H1 (cell line): Measurements from ENCODE around the gene PASD1. TPM values are rescaled to one million over a fixed set of nuclear protein-coding genes. Genes with fewer than 3 reads are reported as not detected.

Experiments
- CTCF ChIA-PET: fragments of 300-600 bp; sonication (Branson Sonifier 250); formaldehyde crosslinking; loops from one replicate; lab custom pipeline; 2021; ENCODE audit not compliant: partially characterized antibody; lab: Charles Lee
- POLR2A ChIA-PET: fragments of 300-600 bp; sonication (Branson Sonifier 250); formaldehyde crosslinking; loops from one replicate; lab custom pipeline; 2021; ENCODE audit warnings: inconsistent platforms; ENCODE audit not compliant: partially characterized antibody; lab: Charles Lee
- DNase-seq, 2 experiments: peaks; one replicate each; pipeline versions ENCODE4 v3.0.0 to v3.0.0-alpha.2; 2010 to 2022; ENCODE audit warnings: low spot score in 2 of 2, low read depth in 1 of 2, mixed read lengths in 1 of 2
- FAIRE-seq: peaks from 2 replicates; lab custom pipeline; 2011; peaks lifted over from hg19 to GRCh38; lab: Jason Lieb, UNC
- H2AFZ ChIP-seq: 2 replicates; pipeline ENCODE4 v1.8.1; 2012; ENCODE audit warnings: low read length, inconsistent platforms
- H2AK5ac ChIP-seq: 2 replicates; pipeline ENCODE4 v1.6.1; 2013; ENCODE audit warnings: low read depth, low read length
- H2BK120ac ChIP-seq: replicated peaks from 2 replicates; pipeline ENCODE3; 2013; ENCODE audit warnings: low read depth, low read length, inconsistent platforms
- H2BK12ac ChIP-seq: 2 replicates; pipeline ENCODE4 v1.6.1; 2013; ENCODE audit warnings: low read depth, low read length
- H2BK15ac ChIP-seq: 2 replicates; pipeline ENCODE4 v1.6.1; 2013; ENCODE audit warnings: low read length
- H2BK20ac ChIP-seq: 2 replicates; pipeline ENCODE4 v1.6.1; 2013; ENCODE audit warnings: low read length
- H2BK5ac ChIP-seq: 2 replicates; pipeline ENCODE4 v1.6.1; 2013; ENCODE audit warnings: low read depth, low read length
- H3K14ac ChIP-seq: 2 replicates; pipeline ENCODE4 v1.6.1; 2013; ENCODE audit warnings: inconsistent platforms; ENCODE audit not compliant: insufficient read length
- H3K18ac ChIP-seq: 2 replicates; pipeline ENCODE4 v1.6.1; 2013; ENCODE audit warnings: low read length; ENCODE audit errors: extremely low read depth
- H3K23ac ChIP-seq: 2 replicates; pipeline ENCODE4 v1.6.1; 2013; ENCODE audit warnings: inconsistent platforms; ENCODE audit not compliant: insufficient read length
- H3K23me2 ChIP-seq: 2 replicates; pipeline ENCODE4 v1.6.1; 2013; ENCODE audit warnings: low read depth, low read length
- H3K27ac ChIP-seq: 2 replicates; pipeline ENCODE4 v1.6.1; 2011; ENCODE audit warnings: low read depth, low read length, inconsistent platforms
- H3K27me3 ChIP-seq, 4 experiments: replicated peaks in 1 of 4; 1 replicate in 1 of 4; 2 replicates in 3 of 4; pipeline versions ENCODE4 v1.6.1 to v1.8.1; 2011 to 2013; ENCODE audit warnings: low read length in 3 of 4, mild to moderate bottlenecking in 3 of 4, inconsistent platforms in 2 of 4, mixed read lengths in 2 of 4, moderate library complexity in 1 of 4; ENCODE audit not compliant: control insufficient read depth in 3 of 4, insufficient read depth in 3 of 4; ENCODE audit errors: extremely low read depth in 1 of 4
- H3K36me3 ChIP-seq, 4 experiments: 2 replicates each; pipeline versions ENCODE4 v1.6.1 to v1.8.1; 2011 to 2013; ENCODE audit warnings: mild to moderate bottlenecking in 4 of 4, low read length in 3 of 4, moderate library complexity in 2 of 4, control low read depth in 1 of 4, inconsistent platforms in 1 of 4; ENCODE audit not compliant: insufficient read depth in 4 of 4, control insufficient read depth in 2 of 4
- H3K4ac ChIP-seq: replicated peaks from 2 replicates; pipeline ENCODE3; 2013; ENCODE audit warnings: low read length, low read depth, mixed read lengths, inconsistent platforms; ENCODE audit not compliant: insufficient read length
- H3K4me1 ChIP-seq, 4 experiments: replicated peaks in 1 of 4; 1 replicate in 1 of 4; 2 replicates in 3 of 4; pipeline versions ENCODE4 v1.6.1 to v1.8.1; 2011 to 2013; ENCODE audit warnings: low read length in 3 of 4, inconsistent platforms in 2 of 4, mixed read lengths in 1 of 4; ENCODE audit not compliant: insufficient read depth in 4 of 4, control insufficient read depth in 3 of 4
- H3K4me2 ChIP-seq, 2 experiments: 2 replicates each; pipeline versions ENCODE4 v1.6.1 to v1.8.1; 2011 to 2013; ENCODE audit warnings: low read depth in 2 of 2, low read length in 2 of 2, control low read depth in 1 of 2, inconsistent platforms in 1 of 2, mild to moderate bottlenecking in 1 of 2; ENCODE audit not compliant: insufficient read depth in 1 of 2
- H3K4me3 ChIP-seq, 4 experiments: fragments of 200-600, 300-600 bp in 1 of 4; sonication (generic), shearing (Covaris generic), sonication (Bioruptor Twin) in 1 of 4; 2 replicates each; pipeline versions ENCODE4 v1.5.1 to v1.8.1; 2011 to 2016; ENCODE audit warnings: low read length in 4 of 4, low read depth in 3 of 4, control low read depth in 2 of 4, inconsistent platforms in 2 of 4, mild to moderate bottlenecking in 2 of 4, mixed read lengths in 1 of 4, moderate library complexity in 1 of 4; ENCODE audit not compliant: insufficient read depth in 2 of 4; ENCODE audit errors: extremely low read depth in 1 of 4
- H3K56ac ChIP-seq: replicated peaks from 2 replicates; pipeline ENCODE3; 2013; ENCODE audit warnings: low read depth, mild to moderate bottlenecking, mixed read lengths, low read length, inconsistent platforms; ENCODE audit not compliant: insufficient read length
- H3K79me1 ChIP-seq: 2 replicates; pipeline ENCODE4 v1.6.1; 2013; ENCODE audit warnings: low read depth, low read length, control low read depth
- H3K79me2 ChIP-seq, 2 experiments: 2 replicates each; pipeline versions ENCODE4 v1.6.1 to v1.8.1; 2012 to 2013; ENCODE audit warnings: low read length in 2 of 2, mild to moderate bottlenecking in 2 of 2, inconsistent platforms in 1 of 2; ENCODE audit not compliant: insufficient read depth in 2 of 2, control insufficient read depth in 1 of 2
- H3K9ac ChIP-seq, 4 experiments: replicated peaks in 1 of 4; 1 replicate in 1 of 4; 2 replicates in 3 of 4; pipeline versions ENCODE4 v1.6.1 to v1.8.1; 2011 to 2013; ENCODE audit warnings: low read depth in 3 of 4, low read length in 3 of 4, control low read depth in 2 of 4, mild to moderate bottlenecking in 2 of 4, moderate library complexity in 2 of 4, inconsistent platforms in 1 of 4; ENCODE audit errors: extremely low read depth in 1 of 4
- H3K9me3 ChIP-seq, 2 experiments: 2 replicates each; pipeline versions ENCODE4 v1.6.1 to v1.8.1; 2012 to 2013; ENCODE audit warnings: mild to moderate bottlenecking in 2 of 2, moderate library complexity in 2 of 2, control low read depth in 1 of 2, inconsistent platforms in 1 of 2, low read depth in 1 of 2, low read length in 1 of 2, mixed read lengths in 1 of 2; ENCODE audit not compliant: insufficient read depth in 2 of 2
- H4K20me1 ChIP-seq, 2 experiments: replicated peaks in 1 of 2; 2 replicates each; pipeline versions ENCODE3 to v1.8.1; 2011 to 2013; ENCODE audit warnings: inconsistent platforms in 2 of 2, low read length in 2 of 2, mild to moderate bottlenecking in 1 of 2; ENCODE audit not compliant: insufficient read depth in 2 of 2, control insufficient read depth in 1 of 2
- H4K5ac ChIP-seq: 2 replicates; pipeline ENCODE4 v1.6.1; 2013; ENCODE audit warnings: low read length, low read depth, mixed read lengths, inconsistent platforms; ENCODE audit not compliant: insufficient read length
- H4K8ac ChIP-seq: 2 replicates; pipeline ENCODE4 v1.8.0; 2013; ENCODE audit warnings: mild to moderate bottlenecking, moderate library complexity, low read length, inconsistent platforms; ENCODE audit not compliant: insufficient read depth; ENCODE audit errors: extremely low read depth
- H4K91ac ChIP-seq: replicated peaks from 2 replicates; pipeline ENCODE3; 2013; ENCODE audit warnings: low read length, mixed read lengths, inconsistent platforms; ENCODE audit not compliant: insufficient read length
- CBX5 ChIP-seq: fragments of 300-800, 300-1000 bp; sonication (generic); IDR thresholded peaks from 2 replicates; pipeline ENCODE4 v1.7.1; 2016; ENCODE audit warnings: antibody characterized with exemption, low read length, low read depth
- POLR2AphosphoS5 ChIP-seq: IDR thresholded peaks from 2 replicates; pipeline ENCODE4 v1.6.1; 2011; ENCODE audit warnings: low read depth, low read length
- SP2 ChIP-seq: IDR thresholded peaks from 2 replicates; pipeline ENCODE4 v1.6.1; 2012; ENCODE audit warnings: mild to moderate bottlenecking, low read length, inconsistent platforms
- TAF1 ChIP-seq: IDR thresholded peaks from 2 replicates; pipeline ENCODE4 v1.6.1; 2011; ENCODE audit warnings: mild to moderate bottlenecking, low read depth, low read length
- WGBS, 2 experiments: shearing (Covaris generic) in 1 of 2; methylation state at CpG; one replicate each; pipeline versions ENCODE4 v1.1.6 to v1.1.7; 2013 to 2015; ENCODE audit warnings: low lambda C conversion rate in 2 of 2, mixed read lengths in 2 of 2, inconsistent platforms in 1 of 2, low coverage in 1 of 2, missing lambda C conversion rate in 1 of 2; ENCODE audit not compliant: insufficient replicate concordance in 2 of 2, insufficient coverage in 1 of 2, insufficient read length in 1 of 2; ENCODE audit errors: extremely low coverage in 1 of 2, missing lambda C conversion rate in 1 of 2; 5-methylcytosine and 5-hydroxymethylcytosine counted together
- polyA plus RNA-seq, 7 experiments: library from polyadenylated mRNA; depleted of rRNA in 3 of 7; stranded (reverse) in 5 of 7; unstranded in 2 of 7; fragments of >200 nt in 5 of 7; fragments of 200-250 nt in 2 of 7; gene quantifications; 1 replicate in 5 of 7; 2 replicates in 1 of 7; 4 replicates in 1 of 7; pipeline versions ENCODE4 v1.2.1 to v1.2.3, GENCODE V29; 2011 to 2013; ENCODE audit warnings: missing spikeins in 2 of 7, mixed read lengths in 2 of 7
- total RNA-seq: library from RNA; stranded (reverse); fragmentation: NEBNext Ultra II Directional; extraction: Animal tissue kit (Norgen Biotek cat#: 25700); gene quantifications from 2 replicates; pipeline ENCODE4 v1.2.1, GENCODE V29; 2021
- TF ChIP-seq, protein P1 (sequence below): IDR thresholded peaks from 2 replicates; pipeline ENCODE4 v1.6.1; 2012; ENCODE audit warnings: inconsistent platforms
- TF ChIP-seq, protein P2 (sequence below): IDR thresholded peaks from 2 replicates; pipeline ENCODE4 v1.6.1; 2011; ENCODE audit warnings: low read depth, mild to moderate bottlenecking, low read length; ENCODE audit not compliant: insufficient read depth

Gene PASD1
- total and polyA plus RNA-seq, 2 of the 8 experiments (the other 6 are each of a cell fraction or from before 2014, with no cell fraction given), result 0.03 to 0.09 TPM

DNA sequence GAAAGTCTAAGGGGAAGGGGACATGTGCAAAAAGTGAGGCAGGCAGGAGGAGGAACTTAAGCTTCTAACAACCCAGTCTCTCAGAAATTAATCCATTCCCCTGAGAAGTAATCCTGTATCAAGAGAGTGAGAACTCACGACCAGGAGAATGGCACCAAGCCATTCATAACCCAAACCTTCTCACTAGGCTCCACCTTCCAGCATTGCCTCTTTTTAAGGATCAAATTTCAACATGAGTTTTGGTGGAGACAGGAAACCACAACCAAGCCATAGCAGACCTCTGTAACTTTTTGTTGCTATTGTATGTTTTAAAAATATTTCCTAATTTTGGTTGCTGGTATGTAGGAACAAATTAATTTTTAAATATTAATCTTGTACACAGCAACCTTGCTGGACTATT, 32.8 kb downstream of the PASD1 start:
- Histone ChIP-seq H4K5ac (no peak overlapping the region), H3K4me3 (no peak overlapping the region), H3K4me1 (no peaks in the 10 kb centered on the region), H3K56ac (no peak overlapping the region), H3K23me2 (no peaks in the 10 kb centered on the region), H3K23ac (no peak overlapping the region), H2BK20ac (no peak overlapping the region), H2AFZ (no peak overlapping the region), H3K79me1 (no peaks in the 10 kb centered on the region), H2BK120ac (no peak overlapping the region), H3K79me2 (no peaks in the 10 kb centered on the region), H4K91ac (no peak overlapping the region), H2BK5ac (no peak overlapping the region), H3K4ac (no peak overlapping the region), H3K27ac (no peak overlapping the region), H3K14ac (no peak overlapping the region), H2AK5ac (no peak overlapping the region), H4K8ac (no peak overlapping the region), H3K18ac (no peak overlapping the region), H3K9ac (no peak overlapping the region), H3K36me3 (no peaks in the 10 kb centered on the region), H2BK15ac (no peak overlapping the region), H4K20me1 (no peaks in the 10 kb centered on the region), H3K27me3 (no peaks in the 10 kb centered on the region), H3K4me2 (no peak overlapping the region), H2BK12ac (no peak overlapping the region), H3K9me3 (peaks cover 0 to 7% of the 10 kb centered on the region in 2 experiments; a peak in 2 of 4 replicates)
- WGBS, 2 experiments, result 50% methylated on average over 1 of the region's 1 CpG; no CpG with 5 or more reads in 1 of the 2 experiments
- TF ChIP-seq, protein P1, sequence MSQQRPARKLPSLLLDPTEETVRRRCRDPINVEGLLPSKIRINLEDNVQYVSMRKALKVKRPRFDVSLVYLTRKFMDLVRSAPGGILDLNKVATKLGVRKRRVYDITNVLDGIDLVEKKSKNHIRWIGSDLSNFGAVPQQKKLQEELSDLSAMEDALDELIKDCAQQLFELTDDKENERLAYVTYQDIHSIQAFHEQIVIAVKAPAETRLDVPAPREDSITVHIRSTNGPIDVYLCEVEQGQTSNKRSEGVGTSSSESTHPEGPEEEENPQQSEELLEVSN, result no peak
- TF ChIP-seq TAF1 (no peak), CBX5 (no peak), POLR2AphosphoS5 (no peak), SP2 (no peak)
- TF ChIP-seq, protein P2, sequence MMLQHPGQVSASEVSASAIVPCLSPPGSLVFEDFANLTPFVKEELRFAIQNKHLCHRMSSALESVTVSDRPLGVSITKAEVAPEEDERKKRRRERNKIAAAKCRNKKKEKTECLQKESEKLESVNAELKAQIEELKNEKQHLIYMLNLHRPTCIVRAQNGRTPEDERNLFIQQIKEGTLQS, result no peak
- POLR2A ChIA-PET, result no interaction called here
- FAIRE-seq (no peak), DNase-seq (no peak)
- CTCF ChIA-PET, result no interaction called here
